Measurements from ENCODE around the gene DNAJC17. TPM values are rescaled to one million over a fixed set of nuclear protein-coding genes. Genes with fewer than 3 reads are reported as not detected.

DNAJC17 gene
- total and polyA plus RNA-seq, 2 donors (not counting 1 experiment from before 2014, with no cell fraction given): 30.5 to 46.1 TPM

- H3K9ac ChIP-seq (ENCODE audit: low read length): no peak overlapping the region
- H3K4me3 ChIP-seq (ENCODE audit: control extremely low read depth in 1 of 5, extremely low read depth in 1 of 5, insufficient read depth in 1 of 5, low read depth in 2 of 5, low read length in 4 of 5): no peak overlapping the region
- intact Hi-C loops (cut with micrococcal nuclease): no loop called here
- H3K4me1 ChIP-seq (ENCODE audit: control insufficient read depth in 2 of 2, insufficient read depth in 2 of 2, low read length in 2 of 2): peaks cover 8 to 19% of the 10 kb centered on the region in 2 donors
- Mint-ChIP-seq H3K27ac (no peak overlapping the region), H3K4me1 (peaks cover 21% of the 10 kb centered on the region), H3K9me3 (ENCODE audit: insufficient read depth) (no peaks in the 10 kb centered on the region), H3K27me3 (no peaks in the 10 kb centered on the region), H3K4me3 (no peak overlapping the region)
- ChIA-PET CTCF (interaction anchor here (14.3 kb wide), 1 partner anchor 29 kb away, joined by 177 read pairs; no protein-coding TSS in a partner anchor), POLR2A (interaction anchor here (0.8 kb wide), 1 partner anchor 18 kb away, joined by 3 read pairs; no protein-coding TSS in a partner anchor)
- DNase-seq (no peak), ATAC-seq (ENCODE audit: low read depth) (no peak)
- H3K27me3 ChIP-seq (replicated peaks in 1 of 4; ENCODE audit: control extremely low read depth in 1 of 4, control insufficient read depth in 3 of 4, insufficient read depth in 4 of 4, low read length in 3 of 4): no peaks in the 10 kb centered on the region
- no peaks in the 10 kb centered on the region for H4K20me1 ChIP-seq (ENCODE audit: control insufficient read depth, insufficient read depth, low read length, poor library complexity, severe bottlenecking)
- H3K79me2 ChIP-seq (ENCODE audit: control insufficient read depth, insufficient read depth, low read length): peaks cover 45% of the 10 kb centered on the region
- H3K27ac ChIP-seq (ENCODE audit: low read length in 2 of 2): no peak overlapping the region
- WGBS (ENCODE audit: insufficient coverage): 100% methylated on average over 2 of the region's 4 CpGs
- no peak for TF ChIP-seq EZH2 (IDR thresholded peaks at IDR 0.05; ENCODE audit: borderline replicate concordance, insufficient read depth, low read depth, low read length, poor library complexity, severe bottlenecking)
- no peak for TF ChIP-seq CTCF (IDR thresholded peaks at IDR 0.05)
- H3K9me3 ChIP-seq (ENCODE audit: control extremely low read depth in 1 of 3, control insufficient read depth in 2 of 3, insufficient read depth in 1 of 3, low read length in 2 of 3): no peaks in the 10 kb centered on the region
- peaks cover 1 to 30% of the 10 kb centered on the region in 2 experiments for H3K36me3 ChIP-seq (replicated peaks in 1 of 2; ENCODE audit: control extremely low read depth in 1 of 2, control insufficient read depth in 1 of 2, extremely low read depth in 1 of 2, insufficient read depth in 2 of 2, low read length in 1 of 2)
- no peak overlapping the region for H2AFZ ChIP-seq (ENCODE audit: insufficient read depth, low read depth, low read length, poor library complexity, severe bottlenecking)
- H3K4me2 ChIP-seq (replicated peaks; ENCODE audit: low read depth, low read length, poor library complexity, severe bottlenecking): no peak overlapping the region
Measured at GRCh38 chr15:40750885-40751284, 56.4 kb downstream of the DNAJC17 start.

- WGBS (ENCODE audit: insufficient coverage): 100% methylated on average over 1 of the region's 4 CpGs
- intact Hi-C loops (cut with micrococcal nuclease): no loop called here
- DNase-seq (no peak), ATAC-seq (ENCODE audit: low read depth) (no peak)
- Histone ChIP-seq H2AFZ (ENCODE audit: insufficient read depth, low read depth, low read length, poor library complexity, severe bottlenecking) (no peak overlapping the region), H3K9ac (ENCODE audit: low read length) (no peak overlapping the region), H3K79me2 (ENCODE audit: control insufficient read depth, insufficient read depth, low read length) (peaks cover 41% of the 10 kb centered on the region), H3K9me3 (ENCODE audit: control extremely low read depth in 1 of 3, control insufficient read depth in 2 of 3, insufficient read depth in 1 of 3, low read length in 2 of 3) (no peaks in the 10 kb centered on the region), H3K4me1 (ENCODE audit: control insufficient read depth in 2 of 2, insufficient read depth in 2 of 2, low read length in 2 of 2) (peaks cover 5 to 7% of the 10 kb centered on the region in 2 donors), H4K20me1 (ENCODE audit: control insufficient read depth, insufficient read depth, low read length, poor library complexity, severe bottlenecking) (no peaks in the 10 kb centered on the region), H3K4me3 (ENCODE audit: control extremely low read depth in 1 of 5, extremely low read depth in 1 of 5, insufficient read depth in 1 of 5, low read depth in 2 of 5, low read length in 4 of 5) (no peak overlapping the region), H3K36me3 (replicated peaks in 1 of 2; ENCODE audit: control extremely low read depth in 1 of 2, control insufficient read depth in 1 of 2, extremely low read depth in 1 of 2, insufficient read depth in 2 of 2, low read length in 1 of 2) (peaks cover 1 to 43% of the 10 kb centered on the region in 2 experiments), H3K27me3 (replicated peaks in 1 of 4; ENCODE audit: control extremely low read depth in 1 of 4, control insufficient read depth in 3 of 4, insufficient read depth in 4 of 4, low read length in 3 of 4) (no peaks in the 10 kb centered on the region), H3K4me2 (replicated peaks; ENCODE audit: low read depth, low read length, poor library complexity, severe bottlenecking) (no peak overlapping the region), H3K27ac (ENCODE audit: low read length in 2 of 2) (no peak overlapping the region)
- peaks cover 12% of the 10 kb centered on the region for H3K4me1 Mint-ChIP-seq
- TF ChIP-seq EZH2 (IDR thresholded peaks at IDR 0.05; ENCODE audit: borderline replicate concordance, insufficient read depth, low read depth, low read length, poor library complexity, severe bottlenecking): no peak
- no peak for TF ChIP-seq CTCF (IDR thresholded peaks at IDR 0.05)
- no peak overlapping the region for H3K4me3 Mint-ChIP-seq
- CTCF ChIA-PET: interaction anchor here (0.8 to 14.3 kb wide), 4 partner anchors 20 to 46 kb away, joined by 3 to 177 read pairs (median 4); partner anchors contain the start of gene C15orf62
- no peak overlapping the region for H3K27ac Mint-ChIP-seq
- POLR2A ChIA-PET: interaction anchor here (1.1 kb wide), 1 partner anchor 54 kb away, joined by 4 read pairs; the partner anchor contains the start of gene RAD51
- no peaks in the 10 kb centered on the region for H3K9me3 Mint-ChIP-seq (ENCODE audit: insufficient read depth)
- H3K27me3 Mint-ChIP-seq: no peaks in the 10 kb centered on the region
Measured at GRCh38 chr15:40749151-40749630, 58.1 kb downstream of the DNAJC17 start.
